GM12878 (cell line): Measurements from ENCODE around the gene FBXL3. TPM values are rescaled to one million over a fixed set of nuclear protein-coding genes. Genes with fewer than 3 reads are reported as not detected.
A peak's percentile ranks its signal among the peaks of the same experiment; 100 is the strongest.

Experiments used
- ATAC-seq: fragments of 200-7000 bp; cut with Tn5 transposase; 3 replicates; pipeline ENCODE4 v1.9.1; 2020; ENCODE audit warnings: mild to moderate bottlenecking, moderate library complexity
- BruUV-seq: library from RNA; stranded (reverse); fragments of 400-500 nt; replicated peaks from 2 replicates; lab custom pipeline; 2021; lab: Mats Ljungman, UMichigan
- CTCF ChIA-PET: fragments of 300-600 bp; sonication (Branson Sonifier 250); formaldehyde crosslinking; extraction: SDS; loops from one replicate; lab custom pipeline; 2021; ENCODE audit warnings: inconsistent platforms; lab: Yijun Ruan, JAX
- POLR2A ChIA-PET: fragments of 350-600 bp; formaldehyde crosslinking; extraction: SDS; loops from one replicate; lab custom pipeline; 2021; ENCODE audit warnings: inconsistent platforms; lab: Charles Lee
- RAD21 ChIA-PET: fragments of 300-600 bp; sonication (Branson Sonifier 250); formaldehyde crosslinking; loops from one replicate; lab custom pipeline; 2023; ENCODE audit warnings: antibody characterized with exemption; ENCODE audit not compliant: unreplicated experiment; lab: Charles Lee
- SMC1A ChIA-PET: fragments of 300-600 bp; sonication (Branson Sonifier 250); formaldehyde crosslinking; loops from one replicate; lab custom pipeline; 2023; ENCODE audit not compliant: unreplicated experiment, uncharacterized antibody; lab: Charles Lee
- DNase-seq: peaks from one replicate; pipeline ENCODE4 v3.0.0-alpha.2; 2011; ENCODE audit warnings: low read depth, low spot score
- FAIRE-seq: peaks from 3 replicates; lab custom pipeline; 2011; peaks lifted over from hg19 to GRCh38; lab: Jason Lieb, UNC
- H2AFZ ChIP-seq: 2 replicates; pipeline ENCODE4 v1.6.0; 2011; ENCODE audit warnings: low read depth, low read length, control low read depth; ENCODE audit not compliant: control insufficient read depth
- H3K27ac ChIP-seq: 2 replicates; pipeline ENCODE4 v1.5.1; 2011; ENCODE audit warnings: control low read depth; ENCODE audit not compliant: control insufficient read depth, insufficient read depth
- H3K27me3 ChIP-seq, 2 experiments: replicated peaks in 1 of 2; 2 replicates each; pipeline versions ENCODE4 v1.6.0 to v1.6.1; 2011; ENCODE audit warnings: low read length in 1 of 2; ENCODE audit not compliant: control insufficient read depth in 2 of 2, insufficient read depth in 2 of 2
- H3K36me3 ChIP-seq, 2 experiments: 2 replicates each; pipeline ENCODE4 v1.5.1; 2011; ENCODE audit warnings: low read length in 1 of 2; ENCODE audit not compliant: control insufficient read depth in 2 of 2, insufficient read depth in 2 of 2
- H3K4me1 ChIP-seq: 2 replicates; pipeline ENCODE4 v1.6.1; 2011; ENCODE audit warnings: mild to moderate bottlenecking, low read length, moderate library complexity, mixed read lengths; ENCODE audit not compliant: control insufficient read depth, insufficient read depth
- H3K4me2 ChIP-seq: 2 replicates; pipeline ENCODE4 v1.6.0; 2011; ENCODE audit warnings: control low read depth; ENCODE audit not compliant: control insufficient read depth, insufficient read depth
- H3K4me3 ChIP-seq: fragments of 200-600 bp; sonication (generic); 2 replicates; pipeline ENCODE4 v1.5.1; 2016
- H3K79me2 ChIP-seq: 2 replicates; pipeline ENCODE4 v1.6.0; 2011; ENCODE audit warnings: low read length; ENCODE audit not compliant: control insufficient read depth, insufficient read depth
- H3K9ac ChIP-seq: 2 replicates; pipeline ENCODE4 v1.8.0; 2011; ENCODE audit warnings: low read length, control low read depth, mixed read lengths; ENCODE audit not compliant: control insufficient read depth, insufficient read depth
- H3K9me3 ChIP-seq: replicated peaks from 3 replicates; pipeline ENCODE4 v1.5.1; 2011; ENCODE audit warnings: mild to moderate bottlenecking, low read length; ENCODE audit not compliant: control insufficient read depth, insufficient read depth
- H4K20me1 ChIP-seq: 2 replicates; pipeline ENCODE4 v1.6.0; 2011; ENCODE audit not compliant: control insufficient read depth, insufficient read depth
- ATF7 ChIP-seq: fragments of 450-650 bp; IDR thresholded peaks from 2 replicates; pipeline ENCODE4 v1.6.1; 2016; ENCODE audit warnings: low read depth, mild to moderate bottlenecking
- BACH1 ChIP-seq: fragments of 450-650 bp; IDR thresholded peaks from 2 replicates; pipeline ENCODE4 v1.6.1; 2017; ENCODE audit warnings: mild to moderate bottlenecking, borderline replicate concordance
- BMI1 ChIP-seq: fragments of 450-650 bp; IDR thresholded peaks from 2 replicates; pipeline ENCODE4 v1.6.1; 2016; ENCODE audit warnings: mild to moderate bottlenecking, moderate library complexity, borderline replicate concordance
- CREB1 ChIP-seq: IDR thresholded peaks from 2 replicates; pipeline ENCODE4 v1.6.1; 2012; ENCODE audit warnings: low read depth, mild to moderate bottlenecking, inconsistent platforms
- FOXM1 ChIP-seq: IDR thresholded peaks from 2 replicates; pipeline ENCODE4 v1.6.1; 2012; ENCODE audit warnings: low read depth, mild to moderate bottlenecking, inconsistent platforms, low read length, moderate library complexity
- HDAC6 ChIP-seq: fragments of 200-600 bp; sonication (generic); IDR thresholded peaks from one replicate; pipeline ENCODE4 v1.8.0; 2017; ENCODE audit warnings: antibody characterized with exemption; ENCODE audit not compliant: unreplicated experiment
- NR2F1 ChIP-seq: fragments of 450-650 bp; conservative IDR thresholded peaks from 2 replicates; pipeline ENCODE4 v1.6.1; 2017; ENCODE audit warnings: mild to moderate bottlenecking
- PKNOX1 ChIP-seq: fragments of 450-650 bp; IDR thresholded peaks from 2 replicates; pipeline ENCODE4 v1.6.1; 2016; ENCODE audit warnings: mild to moderate bottlenecking
- RUNX3 ChIP-seq: IDR thresholded peaks from 2 replicates; pipeline ENCODE4 v1.6.1; 2012; ENCODE audit warnings: low read length, inconsistent platforms
- SMARCA5 ChIP-seq: fragments of 450-650 bp; IDR thresholded peaks from 2 replicates; pipeline ENCODE4 v1.6.1; 2017; ENCODE audit warnings: mild to moderate bottlenecking
- SP1 ChIP-seq: IDR thresholded peaks from one replicate; pipeline ENCODE4 v1.6.1; 2011; ENCODE audit warnings: low read depth, low read length
- ZBTB11 ChIP-seq: fragments of 450-650 bp; formaldehyde crosslinking; IDR thresholded peaks from 2 replicates; pipeline ENCODE4 v1.5.0; 2022; ENCODE audit warnings: mild to moderate bottlenecking, missing genetic modification characterization
- ZNF24 ChIP-seq: fragments of 450-650 bp; IDR thresholded peaks from 2 replicates; pipeline ENCODE4 v1.6.1; 2017; ENCODE audit warnings: antibody characterized with exemption, mild to moderate bottlenecking
- WGBS: methylation state at CpG from one replicate; pipeline ENCODE4 v1.1.6; 2016; ENCODE audit warnings: low lambda C conversion rate; ENCODE audit not compliant: insufficient replicate concordance, insufficient coverage; ENCODE audit errors: missing lambda C conversion rate; 5-methylcytosine and 5-hydroxymethylcytosine counted together
- in situ Hi-C: fragments of 300-500 bp; cut with MboI; formaldehyde crosslinking; loops from 9 replicates; pipeline ENCODE4 v1.14.3; 2018; ENCODE audit warnings: mixed read lengths
- intact Hi-C: fragments of 100-400 bp; cut with micrococcal nuclease; formaldehyde crosslinking; loops from one replicate; pipeline ENCODE4 v1.14.2; 2022; ENCODE audit not compliant: unreplicated experiment
- polyA plus RNA-seq, 11 experiments: library from polyadenylated mRNA; depleted of rRNA in 4 of 11; unstranded in 6 of 11; stranded (reverse) in 5 of 11; fragments of >200 nt; fragmentation: Nextera tagmentation in 4 of 11; fragmentation: Illumina TruSeq in 1 of 11; extraction: Ambion mirVana in 4 of 11; extraction: Trizol in 1 of 11; gene quantifications; 1 replicate in 1 of 11; 2 replicates in 10 of 11; pipeline versions ENCODE4 v1.2.1 to v1.2.3, GENCODE V29; 2011 to 2016; ENCODE audit warnings: inconsistent platforms in 2 of 11, missing spikeins in 2 of 11, low read depth in 1 of 11
- total RNA-seq, 4 experiments: library from RNA; depleted of rRNA in 3 of 4; stranded (reverse); fragments of >200 nt in 3 of 4; fragmentation: Illumina TruSeq in 1 of 4; extraction: Trizol in 1 of 4; gene quantifications; 2 replicates each; pipeline versions ENCODE4 v1.2.1 to v1.2.3, GENCODE V29; 2013 to 2021
- TF ChIP-seq, protein P1 (sequence below): fragments of 450-650 bp; IDR thresholded peaks from 2 replicates; pipeline ENCODE4 v1.6.1; 2018; ENCODE audit warnings: borderline replicate concordance, mild to moderate bottlenecking; ENCODE audit not compliant: partially characterized antibody

FBXL3 gene
- total and polyA plus RNA-seq, 10 of the 15 experiments (the other 5 are each of a cell fraction or from before 2014, with no cell fraction given): 9.0 to 26.4 (median 19.7) TPM

DNA sequence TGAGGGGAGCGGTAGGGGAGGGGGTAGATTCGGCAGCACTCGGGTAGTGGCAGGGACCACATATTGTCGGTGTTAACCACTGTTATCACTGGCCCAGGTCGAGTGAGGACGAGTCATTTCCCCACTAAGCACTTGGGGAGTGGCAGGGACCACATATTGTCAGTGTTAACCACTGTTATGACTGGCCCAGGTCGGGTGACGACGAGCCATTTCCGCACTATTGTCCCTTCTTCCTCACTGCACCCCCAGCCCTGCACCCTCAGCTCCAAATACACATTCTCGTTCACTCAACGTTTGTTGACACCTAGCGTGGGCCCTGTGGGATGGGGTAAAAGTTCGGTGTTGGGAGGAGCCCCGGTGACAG lies 35.5 kb downstream of the FBXL3 start (continued):
- TF ChIP-seq ZBTB11 (CRISPR knock-in tag): peak; percentile 19; the same call in 1 of the 2 replicates
- TF ChIP-seq RUNX3: peak; percentile 88
- TF ChIP-seq PKNOX1: peak; percentile 74
- peak; percentile 39; the same call in 1 of the 2 replicates for TF ChIP-seq BACH1
- 0 out of 2 replicates have a peak, but pooled peaks have one; percentile 42 for TF ChIP-seq BMI1
- TF ChIP-seq FOXM1: no peak

GRCh38 chr13:76983676-76984075 lies 43.3 kb downstream of the FBXL3 start:
- no peaks in the 10 kb centered on the region for H3K4me1 ChIP-seq
- in situ Hi-C loops: no loop called here
- FAIRE-seq (no peak), DNase-seq (no peak), ATAC-seq (no peak)
- H3K79me2 ChIP-seq: no peaks in the 10 kb centered on the region
- H3K4me2 ChIP-seq: no peak overlapping the region
- H3K9ac ChIP-seq: no peak overlapping the region
- H3K36me3 ChIP-seq: no peaks in the 10 kb centered on the region
- 72% methylated on average over 5 of the region's 5 CpGs for WGBS
- POLR2A ChIA-PET: interaction anchor here (0.8 kb wide), 1 partner anchor 22 kb away, joined by 4 read pairs; no protein-coding TSS in a partner anchor
- intact Hi-C loops: no loop called here
- H3K9me3 ChIP-seq: no peaks in the 10 kb centered on the region
- no peaks in the 10 kb centered on the region for H3K27me3 ChIP-seq
- no peaks in the 10 kb centered on the region for H4K20me1 ChIP-seq
- CTCF ChIA-PET: interaction anchor here (1.1 kb wide), 1 partner anchor 80 kb away, joined by 4 read pairs; no protein-coding TSS in a partner anchor
- no peak overlapping the region for H3K27ac ChIP-seq
- no TSS peak for BruUV-seq
- SMC1A ChIA-PET: interaction anchor here (1.7 kb wide), 1 partner anchor 18 kb away, joined by 4 read pairs; no protein-coding TSS in a partner anchor
- H2AFZ ChIP-seq: no peak overlapping the region
- RAD21 ChIA-PET: no interaction called here
- no peak overlapping the region for H3K4me3 ChIP-seq
- no peak for TF ChIP-seq ATF7
- no peak for TF ChIP-seq HDAC6
- no peak for TF ChIP-seq ZNF24
- no peak for TF ChIP-seq SMARCA5
- no peak for TF ChIP-seq CREB1
- no peak for TF ChIP-seq SP1
- TF ChIP-seq NR2F1: no peak
- TF ChIP-seq, protein P1, sequence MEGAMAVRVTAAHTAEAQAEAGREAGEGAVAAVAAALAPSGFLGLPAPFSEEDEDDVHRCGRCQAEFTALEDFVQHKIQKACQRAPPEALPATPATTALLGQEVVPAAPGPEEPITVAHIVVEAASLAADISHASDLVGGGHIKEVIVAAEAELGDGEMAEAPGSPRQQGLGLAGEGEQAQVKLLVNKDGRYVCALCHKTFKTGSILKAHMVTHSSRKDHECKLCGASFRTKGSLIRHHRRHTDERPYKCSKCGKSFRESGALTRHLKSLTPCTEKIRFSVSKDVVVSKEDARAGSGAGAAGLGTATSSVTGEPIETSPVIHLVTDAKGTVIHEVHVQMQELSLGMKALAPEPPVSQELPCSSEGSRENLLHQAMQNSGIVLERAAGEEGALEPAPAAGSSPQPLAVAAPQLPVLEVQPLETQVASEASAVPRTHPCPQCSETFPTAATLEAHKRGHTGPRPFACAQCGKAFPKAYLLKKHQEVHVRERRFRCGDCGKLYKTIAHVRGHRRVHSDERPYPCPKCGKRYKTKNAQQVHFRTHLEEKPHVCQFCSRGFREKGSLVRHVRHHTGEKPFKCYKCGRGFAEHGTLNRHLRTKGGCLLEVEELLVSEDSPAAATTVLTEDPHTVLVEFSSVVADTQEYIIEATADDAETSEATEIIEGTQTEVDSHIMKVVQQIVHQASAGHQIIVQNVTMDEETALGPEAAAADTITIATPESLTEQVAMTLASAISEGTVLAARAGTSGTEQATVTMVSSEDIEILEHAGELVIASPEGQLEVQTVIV: no peak
